SK-N-SH (cell line): ENCODE data around the gene DIS3L2. TPM values are rescaled to one million over a fixed set of nuclear protein-coding genes. Genes with fewer than 3 reads are reported as not detected.

Experiments
- CTCF ChIA-PET: fragments of 300-600, 350-600 bp; formaldehyde crosslinking; extraction: SDS; loops from one replicate; lab custom pipeline; 2021; lab: Yijun Ruan, JAX
- POLR2A ChIA-PET: fragments of 350-600 bp; sonication (Branson Sonifier 250); formaldehyde crosslinking; extraction: SDS; loops from one replicate; lab custom pipeline; 2020; ENCODE audit warnings: antibody characterized with exemption, inconsistent platforms; lab: Yijun Ruan, JAX
- DNase-seq: peaks from one replicate; pipeline ENCODE4 v3.0.0; 2012
- H2AFZ ChIP-seq: fragments of 200-600 bp; sonication (generic); 2 replicates; pipeline ENCODE4 v1.8.1; 2016; ENCODE audit warnings: antibody characterized with exemption, mild to moderate bottlenecking, low read depth
- H3F3A ChIP-seq: fragments of 200-600 bp; sonication (generic); replicated peaks from 2 replicates; pipeline ENCODE3; 2016; ENCODE audit warnings: antibody characterized with exemption, mild to moderate bottlenecking; ENCODE audit not compliant: insufficient read depth
- H3K27ac ChIP-seq, 2 experiments: fragments of 200-500 bp in 1 of 2; fragments of 200-600 bp in 1 of 2; sonication (Bioruptor generic) in 1 of 2; sonication (generic), shearing (Covaris generic) in 1 of 2; 2 replicates each; pipeline versions ENCODE4 v1.5.1 to v1.6.1; 2014 to 2016; ENCODE audit warnings: low read depth in 2 of 2, inconsistent platforms in 1 of 2, low read length in 1 of 2, mild to moderate bottlenecking in 1 of 2, mixed read lengths in 1 of 2
- H3K27me3 ChIP-seq: fragments of 200-600 bp; sonication (generic), shearing (Covaris generic); 2 replicates; pipeline ENCODE4 v1.6.1; 2016; ENCODE audit warnings: mixed run types; ENCODE audit not compliant: insufficient read depth
- H3K36me3 ChIP-seq, 2 experiments: fragments of 200-500 bp in 1 of 2; fragments of 200-600 bp in 1 of 2; sonication (Bioruptor generic) in 1 of 2; sonication (generic) in 1 of 2; replicated peaks in 1 of 2; 2 replicates each; pipeline versions ENCODE3 to v1.5.1; 2014 to 2016; ENCODE audit warnings: low read length in 1 of 2, mild to moderate bottlenecking in 1 of 2; ENCODE audit not compliant: insufficient read depth in 2 of 2, control insufficient read depth in 1 of 2
- H3K4me1 ChIP-seq, 2 experiments: fragments of 200-500 bp in 1 of 2; fragments of 200-600 bp in 1 of 2; sonication (Bioruptor generic) in 1 of 2; sonication (generic), shearing (Covaris generic) in 1 of 2; 2 replicates each; pipeline versions ENCODE4 v1.5.1 to v1.6.1; 2014 to 2016; ENCODE audit warnings: low read depth in 1 of 2, low read length in 1 of 2, mixed run types in 1 of 2; ENCODE audit not compliant: insufficient read depth in 2 of 2, control insufficient read depth in 1 of 2
- H3K4me2 ChIP-seq: fragments of 200-600 bp; sonication (generic), shearing (Covaris generic); 2 replicates; pipeline ENCODE4 v1.6.1; 2017; ENCODE audit warnings: mixed run types
- H3K4me3 ChIP-seq, 2 experiments: fragments of 200-500 bp in 1 of 2; fragments of 200-600 bp in 1 of 2; sonication (Bioruptor generic) in 1 of 2; sonication (generic), shearing (Covaris generic) in 1 of 2; 2 replicates each; pipeline versions ENCODE4 v1.5.1 to v1.8.1; 2014 to 2016; ENCODE audit warnings: low read depth in 2 of 2, inconsistent platforms in 1 of 2, low read length in 1 of 2, mild to moderate bottlenecking in 1 of 2, mixed read lengths in 1 of 2, moderate library complexity in 1 of 2
- H3K79me2 ChIP-seq: fragments of 200-600 bp; sonication (generic); 2 replicates; pipeline ENCODE4 v1.8.1; 2017; ENCODE audit warnings: mild to moderate bottlenecking; ENCODE audit not compliant: insufficient read depth
- H3K9ac ChIP-seq: fragments of 200-600 bp; sonication (generic); 2 replicates; pipeline ENCODE4 v1.6.1; 2017; ENCODE audit warnings: mixed run types
- H3K9me2 ChIP-seq: fragments of 200-600 bp; sonication (generic); 2 replicates; pipeline ENCODE4 v1.6.1; 2017; ENCODE audit warnings: mixed run types
- H3K9me3 ChIP-seq: fragments of 200-600 bp; sonication (generic); 2 replicates; pipeline ENCODE4 v1.6.1; 2017; ENCODE audit warnings: mixed run types, mild to moderate bottlenecking, moderate library complexity
- H4K20me1 ChIP-seq: fragments of 200-600 bp; sonication (generic); 2 replicates; pipeline ENCODE4 v1.6.1; 2017; ENCODE audit warnings: mild to moderate bottlenecking, mixed run types; ENCODE audit not compliant: insufficient read depth
- EP300 ChIP-seq, 2 experiments: IDR thresholded peaks; 2 replicates each; pipeline versions ENCODE4 v1.4.0 to v1.6.1; 2012; ENCODE audit warnings: borderline replicate concordance in 1 of 2, low read depth in 1 of 2, low read length in 1 of 2
- IRF3 ChIP-seq: fragments of 150-350 bp; IDR thresholded peaks from 2 replicates; pipeline ENCODE4 v1.6.1; 2016; ENCODE audit warnings: mild to moderate bottlenecking, low read depth, low read length
- NRF1 ChIP-seq: IDR thresholded peaks from 2 replicates; pipeline ENCODE4 v1.6.1; 2012; ENCODE audit warnings: low read depth, mild to moderate bottlenecking, low read length
- REST ChIP-seq: IDR thresholded peaks from 2 replicates; pipeline ENCODE4 v1.6.1; 2012; ENCODE audit warnings: mild to moderate bottlenecking, low read depth, low read length, moderate library complexity
- RFX5 ChIP-seq: IDR thresholded peaks from 2 replicates; pipeline ENCODE4 v1.6.1; 2012; ENCODE audit warnings: mild to moderate bottlenecking, improper control_type of control experiment, low read length
- TCF12 ChIP-seq: IDR thresholded peaks from 2 replicates; pipeline ENCODE4 v1.4.0; 2012
- USF2 ChIP-seq: fragments of 150-350 bp; IDR thresholded peaks from 2 replicates; pipeline ENCODE4 v1.6.1; 2017; ENCODE audit warnings: antibody characterized with exemption, low read length, low read depth, borderline replicate concordance
- WGBS: methylation state at CpG from one replicate; pipeline ENCODE4 v1.1.6; 2017; ENCODE audit warnings: low lambda C conversion rate; 5-methylcytosine and 5-hydroxymethylcytosine counted together
- polyA plus RNA-seq, 3 experiments: library from polyadenylated mRNA; depleted of rRNA; stranded (reverse); fragments of >200 nt; gene quantifications; 2 replicates each; pipeline ENCODE4 v1.2.3, GENCODE V29; 2012

Gene DIS3L2
- polyA plus RNA-seq, 1 of the 3 experiments (the other 2 are of a cell fraction) = 17.9 TPM

- TF ChIP-seq USF2 = no peak
- TF ChIP-seq, all 33 proteins: peak for 3
Measured at GRCh38 chr2:232142049-232142448, 180.5 kb downstream of the DIS3L2 start (continued).

- H3K9me2 ChIP-seq = no peaks in the 10 kb centered on the region
- no peak overlapping the region for H3K4me3 ChIP-seq
- 95% methylated on average over 5 of the region's 5 CpGs for WGBS
- H3K27me3 ChIP-seq = no peaks in the 10 kb centered on the region
- peaks cover 0 to 9% of the 10 kb centered on the region in 2 experiments; a peak in 1 of 4 replicates for H3K4me1 ChIP-seq
- DNase-seq = no peak
- ChIA-PET POLR2A (no interaction called here), CTCF (interaction anchor here (0.5 to 3.9 kb wide), 22 partner anchors 10 to 258 kb away, joined by 3 to 117 read pairs (median 4); partner anchors contain the start of gene NPPC)
- no peak overlapping the region for H3K27ac ChIP-seq
- H3K4me2 ChIP-seq = no peak overlapping the region
- no peaks in the 10 kb centered on the region for H3K79me2 ChIP-seq
- no peak for TF ChIP-seq IRF3
- no peak for TF ChIP-seq RFX5
- H3K9ac ChIP-seq = no peak overlapping the region
- H3K9me3 ChIP-seq = no peaks in the 10 kb centered on the region; the same call in 1 of the 2 replicates
- no peaks in the 10 kb centered on the region for H4K20me1 ChIP-seq
- peaks cover 11 to 18% of the 10 kb centered on the region in 2 experiments for H3K36me3 ChIP-seq
- peaks cover 17% of the 10 kb centered on the region for H3F3A ChIP-seq
- H2AFZ ChIP-seq = no peak overlapping the region
Measured at GRCh38 chr2:232142502-232142901, 181.0 kb downstream of the DIS3L2 start.

GRCh38 chr2:232146294-232146693 is 184.8 kb downstream of the DIS3L2 start:
- no peaks in the 10 kb centered on the region for H3K27me3 ChIP-seq
- H3K9me3 ChIP-seq = no peaks in the 10 kb centered on the region; the same call in 1 of the 2 replicates
- no peak overlapping the region for H3K4me3 ChIP-seq
- H3K4me2 ChIP-seq = no peak overlapping the region
- TF ChIP-seq EP300 (IDR thresholded peaks at IDR 0.05; ENCODE audit: borderline replicate concordance in 1 of 2, low read depth in 1 of 2, low read length in 1 of 2) = 0 out of 4 replicates have a peak, but pooled peaks of 1 of the 2 experiments have one; percentile 16
- no peak for TF ChIP-seq REST
- peak; percentile 37; the same call in 1 of the 2 replicates for TF ChIP-seq TCF12
- TF ChIP-seq NRF1 = no peak
- H3K9me2 ChIP-seq = no peaks in the 10 kb centered on the region
- ChIA-PET POLR2A (no interaction called here), CTCF (interaction anchor here (0.7 to 2.0 kb wide), 4 partner anchors 12 to 221 kb away, joined by 3 to 12 read pairs (median 4); no protein-coding TSS in a partner anchor)
- H3F3A ChIP-seq = peaks cover 17% of the 10 kb centered on the region
- no peaks in the 10 kb centered on the region for H4K20me1 ChIP-seq
- no peaks in the 10 kb centered on the region for H3K79me2 ChIP-seq
- H3K27ac ChIP-seq = peak overlapping the region in 1 of 2 experiments; percentile 38; a peak in 2 of 4 replicates
- no peak overlapping the region for H2AFZ ChIP-seq
- DNase-seq = no peak
- no peak overlapping the region for H3K9ac ChIP-seq
- peaks cover 11 to 16% of the 10 kb centered on the region in 2 experiments for H3K36me3 ChIP-seq
- 0 out of 4 replicates have a peak, but pooled peaks cover 0 to 4% of the 10 kb centered on the region in 2 experiments for H3K4me1 ChIP-seq
